OCI-LY3 (cell line): ENCODE results near the gene FBXO21.

Source experiments
- EZH2phosphoT487 ChIP-seq: fragments of 200-600 bp; shearing (Covaris generic); IDR thresholded peaks from 2 replicates; pipeline ENCODE4 v1.6.1; 2018; ENCODE audit warnings: antibody characterized with exemption, mixed run types, low read depth
- TF ChIP-seq, protein P1 (sequence below): fragments of 200-600, 300-600 bp; sonication (generic); IDR thresholded peaks from 2 replicates; pipeline ENCODE4 v1.5.1; 2014; ENCODE audit warnings: antibody characterized with exemption, low read length, low read depth

DNA sequence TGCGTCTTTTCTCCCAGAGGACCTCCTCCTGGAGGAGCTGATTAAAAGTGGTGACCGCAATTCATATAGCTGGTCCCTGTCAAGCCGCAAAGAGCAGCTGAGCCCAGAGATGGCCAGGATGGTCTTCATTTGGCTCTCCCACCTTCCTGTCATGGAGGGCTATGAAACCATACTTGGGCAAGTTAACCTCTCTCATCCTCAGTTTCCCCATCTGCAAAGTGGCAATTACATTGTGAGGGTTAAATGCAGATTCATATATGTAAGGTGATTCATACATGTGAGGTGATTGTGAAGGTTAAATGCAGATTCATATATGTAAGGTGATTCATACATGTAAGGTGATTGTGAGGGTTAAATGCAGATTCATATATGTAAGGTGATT lies 87.5 kb downstream of the FBXO21 start:
- TF ChIP-seq, protein P1, sequence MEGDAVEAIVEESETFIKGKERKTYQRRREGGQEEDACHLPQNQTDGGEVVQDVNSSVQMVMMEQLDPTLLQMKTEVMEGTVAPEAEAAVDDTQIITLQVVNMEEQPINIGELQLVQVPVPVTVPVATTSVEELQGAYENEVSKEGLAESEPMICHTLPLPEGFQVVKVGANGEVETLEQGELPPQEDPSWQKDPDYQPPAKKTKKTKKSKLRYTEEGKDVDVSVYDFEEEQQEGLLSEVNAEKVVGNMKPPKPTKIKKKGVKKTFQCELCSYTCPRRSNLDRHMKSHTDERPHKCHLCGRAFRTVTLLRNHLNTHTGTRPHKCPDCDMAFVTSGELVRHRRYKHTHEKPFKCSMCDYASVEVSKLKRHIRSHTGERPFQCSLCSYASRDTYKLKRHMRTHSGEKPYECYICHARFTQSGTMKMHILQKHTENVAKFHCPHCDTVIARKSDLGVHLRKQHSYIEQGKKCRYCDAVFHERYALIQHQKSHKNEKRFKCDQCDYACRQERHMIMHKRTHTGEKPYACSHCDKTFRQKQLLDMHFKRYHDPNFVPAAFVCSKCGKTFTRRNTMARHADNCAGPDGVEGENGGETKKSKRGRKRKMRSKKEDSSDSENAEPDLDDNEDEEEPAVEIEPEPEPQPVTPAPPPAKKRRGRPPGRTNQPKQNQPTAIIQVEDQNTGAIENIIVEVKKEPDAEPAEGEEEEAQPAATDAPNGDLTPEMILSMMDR: no peak
- no peak for TF ChIP-seq EZH2phosphoT487
